Measurements from ENCODE around the gene MARCO.

The MARCO gene

GRCh38 chr2:118942031-118942430 is at the start of gene MARCO:
Gene MARCO (plus strand): TSS chr2:118942194. CDS start chr2:118942301, 107 bp downstream.
- DNase-seq (ENCODE audit: low read depth in 2 of 2), result no peak

DNA sequence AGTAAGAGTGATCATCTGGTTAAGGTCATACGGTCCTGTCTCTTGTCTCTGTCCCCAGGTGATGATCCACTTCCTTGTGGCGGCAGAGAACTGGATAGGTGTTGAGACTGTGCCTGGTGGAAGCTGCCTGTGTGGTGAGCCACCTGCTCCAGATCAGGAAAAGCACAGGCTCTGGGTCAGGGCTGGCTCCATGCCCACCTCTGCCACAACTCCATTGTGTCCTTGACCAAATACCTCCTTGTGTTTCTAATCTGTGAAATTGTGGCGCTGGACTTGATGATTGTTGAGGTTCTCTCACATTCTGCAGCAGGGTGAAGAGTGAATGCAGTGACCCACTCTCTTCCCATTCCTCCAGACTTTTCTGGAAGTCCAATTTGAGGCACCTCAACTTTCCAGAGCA is 48.9 kb upstream of the MARCO start:
- no peak for DNase-seq (ENCODE audit: low read depth in 2 of 2)

GRCh38 chr2:118902266-118903028 is 39.5 kb upstream of the MARCO start:
- DNase-seq (ENCODE audit: low read depth in 2 of 2), result no peak

GRCh38 chr2:118903029-118903351 is 39.0 kb upstream of the MARCO start:
- DNase-seq (ENCODE audit: low read depth in 2 of 2), result no peak

DNA sequence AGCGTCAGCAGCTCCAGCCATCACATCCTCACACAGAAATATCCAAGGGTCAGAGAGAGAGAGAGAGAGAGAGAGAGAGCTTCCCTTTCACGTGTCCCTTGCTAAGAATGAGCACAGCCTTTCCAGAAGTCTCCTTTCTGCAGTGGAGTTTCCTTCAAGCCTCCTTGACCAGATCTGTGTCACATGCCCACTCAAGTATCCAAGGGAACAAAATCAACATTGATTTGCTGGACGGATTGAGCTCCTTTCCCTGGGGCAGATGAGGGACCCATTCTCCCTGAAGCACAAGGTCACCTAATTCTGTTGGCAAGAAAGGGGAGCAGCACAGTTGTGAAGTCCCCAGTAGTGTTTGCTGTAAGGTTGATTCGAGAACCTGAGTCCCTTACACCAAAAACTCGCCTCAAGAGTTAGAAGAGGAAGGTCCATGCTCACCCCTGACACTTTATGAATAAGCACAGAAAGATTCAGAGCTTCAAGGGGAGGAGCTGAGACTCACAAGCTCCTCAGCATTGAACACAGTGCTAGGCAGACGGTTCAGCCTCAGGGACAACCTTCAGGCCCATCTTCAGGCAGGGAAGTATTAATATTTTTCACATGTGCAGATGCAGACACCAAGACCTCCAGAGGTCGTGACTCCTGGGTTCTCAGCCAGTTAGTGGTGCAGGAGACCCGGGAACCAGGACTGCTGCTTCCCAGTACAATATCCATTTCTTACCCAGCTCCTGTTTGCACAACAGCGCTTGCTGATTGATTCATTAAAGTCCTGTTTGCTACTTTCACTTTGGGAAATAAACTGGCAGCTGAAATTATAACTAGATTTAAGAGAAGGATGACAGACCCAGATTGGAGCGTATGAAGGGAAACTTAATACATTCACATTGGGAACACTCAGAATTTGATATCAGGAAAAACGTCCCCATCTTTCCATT is 38.2 kb upstream of the MARCO start:
- no peak for DNase-seq (ENCODE audit: low read depth in 2 of 2)

GRCh38 chr2:118905206-118905605 is 36.8 kb upstream of the MARCO start:
- no peak for DNase-seq (ENCODE audit: low read depth in 2 of 2)

DNA sequence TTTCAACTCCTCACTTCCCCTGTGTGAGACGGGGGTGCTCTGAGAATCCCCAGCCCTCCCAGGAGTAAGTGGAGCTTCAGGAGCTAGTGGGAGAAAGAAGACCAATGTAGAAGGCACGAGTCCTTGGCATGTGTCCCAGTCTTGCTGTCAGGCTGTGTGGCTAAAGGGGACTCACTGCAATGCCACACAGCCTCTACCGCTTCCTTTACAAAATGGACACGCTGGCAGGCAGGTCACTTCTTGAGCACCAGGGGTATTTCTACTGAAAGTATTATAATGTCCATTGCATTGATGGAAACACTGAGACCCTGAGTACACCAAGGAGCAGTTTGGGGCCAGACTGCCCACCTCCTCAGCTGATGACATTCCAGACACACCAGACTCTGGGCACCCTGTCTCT is 35.8 kb upstream of the MARCO start:
- DNase-seq (ENCODE audit: low read depth in 2 of 2), result no peak

GRCh38 chr2:118907759-118908158 is 34.2 kb upstream of the MARCO start:
- no peak for DNase-seq (ENCODE audit: low read depth in 2 of 2)

GRCh38 chr2:118909191-118909590 is 32.8 kb upstream of the MARCO start:
- no peak for DNase-seq (ENCODE audit: low read depth in 2 of 2)

- no peak for DNase-seq (ENCODE audit: low read depth in 2 of 2)
Measured at GRCh38 chr2:118911166-118911856, 30.7 kb upstream of the MARCO start.

DNA sequence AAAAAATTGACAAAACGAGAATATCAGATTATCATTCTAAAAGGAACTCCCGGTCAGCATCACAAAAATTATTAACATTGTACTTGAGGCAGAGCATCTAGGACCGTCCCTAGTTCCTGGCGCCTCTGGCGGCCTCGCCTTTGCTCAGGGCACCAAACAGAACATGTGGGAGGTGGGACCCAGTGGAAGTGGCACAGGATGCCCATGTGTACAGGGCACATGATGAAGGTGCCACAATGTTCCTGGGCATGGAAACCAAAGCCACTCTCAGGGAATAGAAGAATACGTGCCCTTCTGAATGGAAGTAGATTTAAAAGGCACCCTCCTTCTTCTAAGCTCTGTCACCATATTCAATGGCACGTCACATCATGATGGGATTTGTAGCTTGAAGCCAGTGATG is 30.1 kb upstream of the MARCO start:
- no peak for DNase-seq (ENCODE audit: low read depth in 2 of 2)

- no peak for DNase-seq (ENCODE audit: low read depth in 2 of 2)
Measured at GRCh38 chr2:118913131-118913802, 28.7 kb upstream of the MARCO start.

GRCh38 chr2:118913803-118914645 is 28.0 kb upstream of the MARCO start:
- DNase-seq (ENCODE audit: low read depth in 2 of 2), result no peak

DNA sequence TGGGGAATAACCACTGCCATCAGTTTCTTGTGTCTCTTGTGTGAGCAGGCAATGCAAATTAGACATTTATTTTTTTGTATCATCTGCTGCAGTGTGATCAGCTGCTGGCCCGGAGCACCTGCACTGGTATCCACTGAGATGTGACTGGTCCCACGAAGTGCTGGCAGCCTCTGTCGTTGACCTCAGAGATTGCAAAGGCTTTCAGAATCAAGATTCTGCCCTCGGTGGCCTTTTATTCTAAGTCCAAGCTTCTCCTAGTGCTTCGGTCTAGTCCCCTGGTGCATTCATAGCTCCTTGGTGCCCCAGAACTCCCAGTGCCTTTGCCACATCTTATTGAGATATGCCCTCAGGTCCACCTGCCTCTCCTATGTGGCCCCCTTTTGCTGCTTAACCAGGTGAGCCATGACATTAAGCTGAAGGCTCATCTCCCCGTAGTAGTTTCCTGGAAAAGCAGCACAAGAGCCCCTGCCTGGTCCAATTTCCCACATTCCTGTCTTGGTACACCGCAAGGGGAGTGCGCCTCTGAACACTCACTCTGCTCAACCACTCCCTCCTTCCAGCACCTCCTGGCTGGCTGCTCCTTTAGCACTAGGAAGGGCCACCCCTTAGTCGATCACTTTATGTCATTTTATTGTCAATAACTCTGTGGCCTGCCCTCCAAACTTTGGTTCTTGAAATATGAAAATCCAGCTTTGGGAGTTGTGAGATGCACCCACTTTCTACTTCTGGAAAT is 27.1 kb upstream of the MARCO start:
- no peak for DNase-seq (ENCODE audit: low read depth in 2 of 2)

- DNase-seq (ENCODE audit: low read depth in 2 of 2), result no peak
Measured at GRCh38 chr2:118918017-118918416, 24.0 kb upstream of the MARCO start.

DNA sequence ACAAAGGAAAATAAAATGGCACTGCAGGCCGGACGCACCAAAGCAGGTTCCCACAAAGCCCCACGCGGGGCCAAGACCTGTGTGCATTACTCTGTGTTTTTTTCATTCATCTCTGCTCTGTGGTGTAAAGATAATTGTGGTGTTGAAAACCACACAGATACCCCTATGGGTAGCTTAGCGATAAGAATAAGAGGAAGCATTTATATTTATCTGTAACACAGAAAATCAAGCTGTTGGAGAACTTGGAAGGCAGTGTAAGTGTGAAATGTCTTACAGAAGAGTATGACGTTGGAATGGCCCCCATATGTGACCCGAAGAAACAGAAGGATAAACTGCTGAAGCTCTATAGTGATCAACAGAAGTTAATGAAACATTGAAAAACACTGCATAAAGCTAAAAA is 20.3 kb upstream of the MARCO start:
- DNase-seq (ENCODE audit: low read depth in 2 of 2), result no peak

DNA sequence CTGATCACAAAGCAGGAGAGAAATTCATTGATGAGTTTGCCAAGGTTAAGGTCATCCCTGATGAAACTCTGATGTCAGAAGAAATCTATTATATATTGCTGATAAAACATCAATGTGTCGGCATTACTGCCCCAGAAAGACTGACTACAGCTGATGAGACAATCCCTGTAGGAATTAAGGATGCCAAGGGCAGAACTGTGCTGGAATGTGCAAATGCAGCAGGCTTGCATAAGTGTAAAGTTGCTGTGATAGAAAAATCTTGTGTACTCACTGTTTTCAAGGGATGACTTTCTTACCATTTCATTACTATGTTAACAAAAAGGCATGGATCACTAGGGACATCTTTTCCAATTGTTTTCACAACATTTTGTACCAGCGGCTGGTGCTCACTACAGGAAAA is 19.7 kb upstream of the MARCO start:
- no peak for DNase-seq (ENCODE audit: low read depth in 2 of 2)

DNA sequence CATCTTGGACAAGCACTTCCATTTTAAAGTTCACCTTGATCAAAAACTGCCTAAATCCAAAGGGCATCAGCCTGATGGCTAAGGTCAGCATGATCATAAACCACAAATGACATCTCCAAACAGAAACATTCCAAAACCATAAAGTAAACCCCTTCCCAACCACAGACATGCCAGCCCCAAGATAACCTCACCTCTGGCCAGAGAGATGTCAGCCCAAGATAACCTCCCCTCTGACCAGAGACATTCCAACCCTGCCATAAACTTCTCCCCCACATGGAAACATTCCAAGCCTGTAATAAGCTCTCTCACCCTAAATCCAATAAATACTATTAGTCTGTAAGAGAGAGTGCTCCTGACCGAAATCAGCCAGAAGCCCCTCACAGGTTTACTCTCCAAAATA is 18.6 kb upstream of the MARCO start:
- no peak for DNase-seq (ENCODE audit: low read depth in 2 of 2)

DNA sequence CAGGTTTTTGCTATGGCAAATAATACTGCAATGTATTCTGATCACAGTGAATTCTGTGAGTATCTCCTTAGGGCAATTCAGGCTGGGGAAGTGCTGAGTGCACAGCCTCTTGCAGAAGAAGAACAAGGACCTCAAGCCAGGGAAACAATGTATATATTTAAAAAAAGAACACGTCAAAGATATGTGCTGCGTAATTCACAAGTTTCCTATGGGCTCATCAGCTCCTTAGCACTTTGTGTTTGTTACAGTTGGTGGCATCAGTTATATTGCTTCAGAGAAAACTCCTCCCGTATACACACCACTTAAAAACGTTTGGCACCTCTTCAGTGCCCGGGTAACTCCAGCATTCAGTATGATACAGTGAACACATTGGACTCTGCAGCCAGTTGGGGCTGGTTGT is 16.5 kb upstream of the MARCO start:
- DNase-seq (ENCODE audit: low read depth in 2 of 2), result no peak

DNA sequence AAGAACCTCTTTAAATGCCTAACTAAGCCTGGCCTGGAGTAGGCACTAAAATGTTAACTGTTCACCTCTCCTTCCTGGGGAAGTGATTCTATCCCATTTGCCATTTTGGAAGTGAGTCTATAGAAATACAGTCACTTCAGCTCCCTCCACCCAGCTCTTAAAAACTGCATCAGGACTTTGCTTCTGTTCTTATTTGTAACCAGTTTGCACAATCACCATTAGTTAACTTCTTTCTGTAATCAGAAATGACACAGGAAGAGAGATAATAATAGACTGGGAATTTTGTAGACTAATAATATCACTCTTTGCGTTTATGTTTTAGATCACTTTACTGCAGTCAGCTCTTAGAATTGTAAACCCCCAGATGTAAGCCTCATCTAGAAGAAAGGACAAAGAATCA is 16.0 kb upstream of the MARCO start:
- no peak for DNase-seq (ENCODE audit: low read depth in 2 of 2)

Data from stimulated activated CD8-positive, alpha-beta memory T cell treated with anti-CD3 and anti-CD28 coated beads, Interleukin-15, amount 100 ng/mL, for 48 hours (primary cell).